Fibroblast of lung (primary cell): ENCODE measurements around the gene KRTDAP.

Source experiments
- CTCF ChIP-seq, 2 donors: IDR thresholded peaks in 1 of 2; conservative IDR thresholded peaks in 1 of 2; 1 replicate in 1 of 2; 2 replicates in 1 of 2; pipeline ENCODE4 v1.5.1; 2011 to 2012; ENCODE audit warnings: low read length in 2 of 2, control low read depth in 1 of 2, inconsistent platforms in 1 of 2, low read depth in 1 of 2, mild to moderate bottlenecking in 1 of 2
- EZH2 ChIP-seq: IDR thresholded peaks from 2 replicates; pipeline ENCODE4 v1.5.1; 2012; ENCODE audit warnings: low read length, control low read depth, mild to moderate bottlenecking; ENCODE audit errors: missing control alignments

- TF ChIP-seq CTCF (conservative IDR thresholded peaks at IDR 0.05 in 1 of 2, IDR thresholded peaks at IDR 0.05 in 1 of 2; ENCODE audit: low read depth in 1 of 2, low read length in 2 of 2) (no peak), EZH2 (no peak)
Measured at GRCh38 chr19:35457173-35457572, 33.1 kb downstream of the KRTDAP start.
